HG02943 (cell line): ENCODE data around the gene IP6K3.
A peak's percentile ranks its signal among the peaks of the same experiment; 100 is the strongest.

Experiments used
- ATAC-seq: cut with Tn5 transposase; IDR thresholded peaks from one replicate; pipeline ENCODE4 v1.9.1; 2021; ENCODE audit warnings: mild to moderate bottlenecking, low read depth, moderate library complexity; ENCODE audit not compliant: unreplicated experiment

IP6K3 gene

DNA sequence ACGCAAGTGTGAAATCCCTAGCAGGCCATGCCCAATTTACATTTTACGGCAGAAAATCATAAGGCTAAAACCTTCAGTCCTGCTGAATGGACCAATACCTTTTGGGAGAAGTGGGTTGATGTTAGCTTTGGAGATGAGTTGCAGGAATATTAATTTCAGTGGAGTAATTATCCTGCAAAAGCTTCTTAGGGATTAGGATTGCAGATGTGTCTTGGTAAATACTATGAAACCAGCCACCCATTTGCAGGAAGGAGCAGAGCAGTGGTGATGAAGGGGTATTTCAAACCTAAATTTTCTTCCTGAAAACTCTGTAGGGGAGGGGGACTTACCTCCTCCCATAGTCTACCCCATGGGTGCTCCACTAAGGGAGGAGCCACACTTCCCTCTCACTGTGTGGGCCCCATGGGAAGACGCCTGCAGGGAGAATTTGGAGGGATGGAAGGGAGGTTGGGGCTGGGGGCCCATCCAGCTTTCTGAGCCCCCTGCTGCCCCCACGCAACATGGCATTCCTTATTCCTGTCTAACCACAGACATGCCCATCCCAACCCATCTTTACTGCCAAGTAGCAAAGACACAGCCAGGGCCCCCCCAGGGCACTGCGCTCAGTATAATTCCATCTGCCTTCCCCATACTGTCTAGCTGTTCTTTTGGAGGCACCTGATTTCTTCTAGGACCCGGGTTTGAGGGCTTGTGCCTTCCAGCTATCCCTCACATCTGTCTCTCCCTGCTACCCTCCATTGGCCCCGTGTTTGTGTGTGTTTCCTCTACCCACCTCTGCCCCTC lies 20.6 kb downstream of the IP6K3 start:
- no peak for ATAC-seq

DNA sequence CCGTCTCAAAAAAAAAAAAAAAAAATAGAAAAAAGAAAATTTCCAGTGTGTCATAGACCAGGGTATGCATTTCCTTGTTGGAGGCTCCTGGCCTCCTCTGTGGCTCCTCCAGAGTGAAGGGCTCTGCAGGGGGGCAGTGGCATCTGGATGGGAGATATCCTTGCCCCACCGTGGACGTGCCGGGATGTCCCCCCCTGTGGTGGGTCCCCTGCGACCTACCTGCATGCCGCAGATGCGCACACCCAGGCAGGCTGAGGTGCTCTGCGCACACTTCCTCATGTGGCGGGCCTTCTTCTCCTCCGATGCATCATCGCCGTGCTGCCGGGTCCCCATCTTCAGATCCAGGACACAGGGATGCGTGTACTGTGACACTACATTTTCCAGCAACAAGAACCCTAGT lies 21.5 kb downstream of the IP6K3 start:
- ATAC-seq, result no peak

DNA sequence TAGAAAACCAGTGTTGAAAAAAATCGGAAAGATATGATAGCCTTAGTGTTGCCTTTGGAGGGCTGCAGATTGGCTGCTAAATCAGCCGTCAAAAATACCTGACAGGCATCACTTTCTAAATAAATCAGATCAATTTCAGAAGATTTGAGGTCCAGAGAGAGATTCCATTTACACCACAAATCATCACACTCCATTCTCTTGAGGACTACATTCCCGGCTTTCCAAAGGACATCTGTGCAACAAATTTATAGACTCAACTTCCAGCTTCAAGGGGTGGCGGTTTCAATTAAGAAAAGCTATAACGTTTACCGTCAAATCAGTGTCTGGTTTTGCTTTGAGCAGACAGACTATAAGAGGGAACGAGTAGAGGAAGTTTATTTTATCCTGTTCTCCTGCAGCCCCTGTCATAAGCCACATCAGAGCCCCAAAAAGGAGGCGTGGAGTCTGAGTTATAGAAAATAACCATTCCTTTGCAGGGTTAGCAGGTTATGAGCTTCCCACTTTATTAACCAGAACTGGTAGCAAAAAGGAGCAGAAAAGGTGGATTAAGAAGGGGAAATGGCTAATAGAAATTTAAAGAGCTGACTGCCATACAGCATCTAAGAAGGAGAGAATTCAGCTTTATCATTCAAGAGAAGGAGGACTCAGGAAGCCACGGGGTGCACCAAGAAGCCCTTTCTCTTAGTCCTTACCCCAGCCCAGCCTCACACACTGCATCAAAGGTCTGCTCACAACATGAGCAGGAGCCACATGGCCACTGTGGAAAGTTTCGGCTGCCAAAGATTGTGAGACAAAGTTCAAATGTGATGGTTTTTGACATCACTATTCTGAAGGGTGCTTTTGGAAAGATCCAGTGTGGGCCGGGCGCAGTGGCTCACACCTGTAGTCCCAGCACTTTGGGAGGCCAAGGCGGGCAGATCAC lies 22.3 kb downstream of the IP6K3 start:
- no peak for ATAC-seq

DNA sequence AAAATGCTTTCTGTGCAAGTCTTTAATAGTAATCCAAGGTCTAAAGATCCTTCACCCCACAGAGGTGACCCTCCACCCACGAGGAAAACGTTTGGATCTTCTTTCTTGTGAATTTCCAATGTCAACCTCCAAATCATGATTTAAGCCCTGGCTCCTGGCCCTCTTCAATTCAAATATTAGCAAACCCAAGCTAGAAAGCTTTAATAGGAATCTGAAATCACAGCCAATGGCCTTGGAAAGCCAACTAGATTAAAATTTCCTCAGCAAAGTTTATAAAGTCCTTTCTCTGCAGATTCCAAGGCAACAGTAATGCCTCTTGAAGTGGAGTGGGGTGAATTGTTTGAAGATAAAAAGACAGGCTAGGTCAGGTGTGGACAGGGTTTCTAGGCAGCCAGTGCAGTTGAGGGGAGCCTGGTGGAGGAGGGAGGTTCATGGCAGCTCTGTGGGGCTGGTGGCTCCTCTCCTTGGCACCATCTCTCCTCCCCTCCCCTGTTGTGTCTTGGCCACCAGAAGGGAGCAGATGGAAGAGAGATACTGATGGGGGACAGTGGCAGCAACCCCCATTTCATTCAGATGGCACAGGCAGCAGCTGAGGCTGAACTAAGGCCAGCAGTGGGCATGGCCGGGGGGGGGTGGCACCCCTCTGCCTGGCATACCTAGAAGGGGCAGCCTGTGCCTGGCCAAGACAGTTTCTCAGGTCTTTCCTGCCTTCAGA lies 23.2 kb downstream of the IP6K3 start:
- no peak for ATAC-seq

DNA sequence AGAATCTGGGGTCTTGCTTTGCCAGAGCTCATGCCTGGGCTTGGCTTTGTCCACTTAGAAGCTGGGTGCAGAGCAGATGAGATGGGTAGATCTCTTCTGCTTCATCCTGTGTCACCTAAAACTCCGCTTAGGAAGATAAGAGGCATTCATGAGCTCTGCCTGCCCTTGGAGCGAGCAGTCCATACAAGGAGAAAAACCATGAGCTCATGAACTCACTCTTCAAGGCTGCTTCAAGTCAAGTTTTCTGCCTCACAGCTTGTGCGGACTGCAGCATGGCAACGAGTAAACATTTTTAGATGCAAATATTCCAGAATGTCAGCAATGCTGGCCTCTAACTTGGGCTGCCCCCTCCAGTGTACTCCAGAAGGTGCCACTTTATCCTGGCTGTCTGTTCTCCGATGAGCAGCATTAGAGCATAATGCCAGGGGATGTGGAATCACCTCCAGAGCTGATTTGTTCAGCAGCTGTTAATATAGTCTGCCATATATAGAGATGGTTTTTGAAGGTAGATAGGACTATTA lies 24.5 kb downstream of the IP6K3 start:
- no peak for ATAC-seq

DNA sequence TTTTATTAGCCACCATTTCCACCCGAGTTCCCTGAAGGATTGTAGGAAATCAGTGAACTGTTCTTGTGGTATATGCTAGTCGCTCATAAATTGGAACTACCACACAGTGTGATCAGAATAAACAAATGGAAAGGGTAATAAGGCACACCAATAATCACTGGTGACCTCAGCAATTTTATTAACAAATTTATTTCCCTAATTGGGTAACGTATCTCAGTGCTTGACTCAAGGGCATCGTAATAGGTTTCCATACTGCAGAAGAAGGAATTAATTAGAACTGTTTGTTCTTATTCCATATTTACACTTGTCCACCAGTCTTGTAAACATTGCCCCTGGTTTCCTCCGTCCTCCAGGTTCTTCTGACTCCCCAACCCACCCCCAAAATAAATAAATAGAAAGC lies 25.2 kb downstream of the IP6K3 start:
- no peak for ATAC-seq

DNA sequence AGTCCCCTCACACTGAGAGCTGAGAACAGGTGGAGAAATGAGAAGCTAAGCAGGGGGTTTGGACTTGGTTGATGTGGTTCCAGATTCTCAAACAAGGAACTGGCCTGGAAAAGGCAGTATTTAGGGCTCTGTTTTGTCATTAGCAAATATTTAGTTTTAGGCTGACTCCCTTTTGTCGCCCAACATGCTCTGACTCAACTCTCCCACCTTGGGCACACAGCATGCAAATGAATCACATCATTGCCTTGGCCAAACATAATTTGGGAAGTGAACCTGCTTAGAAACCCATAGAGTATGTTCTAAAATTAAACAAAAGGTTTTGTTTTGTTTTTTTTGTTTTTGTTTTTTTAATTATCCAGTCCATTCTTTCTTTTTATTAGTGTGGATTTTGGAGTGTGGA lies 25.7 kb downstream of the IP6K3 start:
- ATAC-seq, result no peak

DNA sequence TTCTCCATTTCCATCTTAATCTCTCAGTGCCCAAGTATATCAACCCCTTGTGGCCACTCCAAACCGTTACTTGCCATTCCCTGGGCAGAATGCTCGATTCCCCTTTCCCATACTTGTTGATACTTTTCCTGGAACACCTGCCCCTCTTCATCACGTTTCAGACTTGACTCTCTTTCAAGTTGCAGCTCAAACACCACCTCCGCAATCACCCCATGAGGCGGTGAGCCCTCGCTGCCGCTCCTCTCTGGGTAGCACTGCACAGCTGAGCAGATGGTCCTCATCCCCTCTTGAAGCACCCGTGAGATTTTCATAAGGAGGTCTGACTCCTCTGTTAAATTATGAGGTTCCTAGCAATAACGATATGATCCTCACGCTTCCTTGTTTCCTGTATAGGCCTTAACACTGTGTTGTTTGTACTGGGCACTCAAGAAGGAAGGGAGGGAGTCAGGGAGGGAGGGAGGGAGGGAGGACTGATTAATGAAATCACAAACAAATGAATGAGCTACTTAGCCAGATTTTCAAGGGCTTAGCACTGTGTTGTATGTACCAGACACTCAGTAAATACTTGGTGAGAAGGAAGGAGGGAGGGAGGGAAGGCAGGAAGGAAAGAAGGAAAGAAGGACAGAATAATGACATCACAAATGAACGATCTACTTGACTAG lies 27.2 kb downstream of the IP6K3 start:
- no peak for ATAC-seq

DNA sequence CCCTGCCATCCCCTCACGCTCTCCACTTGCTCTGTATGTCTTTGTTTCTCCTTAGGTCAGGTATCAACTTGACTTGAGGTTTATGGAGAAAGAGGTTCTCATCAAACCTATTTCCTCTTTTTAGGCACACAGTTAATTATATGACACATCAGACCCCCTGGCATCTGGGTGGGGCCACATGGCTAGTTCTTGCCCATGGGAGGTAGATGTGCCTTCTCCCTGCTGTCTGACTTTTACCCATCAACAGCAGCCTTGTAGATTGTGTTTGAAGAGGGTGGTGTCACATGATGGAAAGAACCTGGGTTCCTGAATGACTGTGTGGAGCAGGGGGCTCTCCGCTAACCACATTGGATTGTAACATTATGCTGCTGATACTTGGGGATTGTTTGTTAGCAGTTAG lies 28.0 kb downstream of the IP6K3 start:
- ATAC-seq, result no peak

DNA sequence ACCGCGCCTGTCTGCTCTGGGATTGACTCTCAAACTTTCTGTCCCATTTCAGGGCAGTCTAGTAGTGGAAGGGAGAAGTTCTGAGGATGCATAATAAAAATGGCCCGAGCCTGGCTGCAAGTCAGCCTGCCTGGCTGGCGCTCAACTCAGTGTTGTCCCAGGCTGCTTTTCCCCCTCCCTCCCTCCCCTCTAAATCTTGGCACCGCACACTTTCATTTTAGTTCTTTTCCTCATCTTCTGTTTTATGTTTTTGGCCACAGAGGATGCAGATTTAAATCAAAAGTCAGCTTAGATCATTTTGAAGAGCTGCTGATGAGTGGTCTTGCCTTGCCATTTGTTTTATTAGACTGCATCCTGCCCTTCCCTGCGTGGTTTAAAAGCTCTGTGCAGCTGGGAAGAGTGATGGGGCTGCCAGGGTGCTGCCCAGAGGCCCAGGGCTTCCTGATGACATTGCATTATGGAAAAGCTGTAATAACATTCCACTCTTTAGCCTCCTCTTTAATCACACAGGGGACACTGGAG lies 28.7 kb downstream of the IP6K3 start:
- ATAC-seq, result no peak

DNA sequence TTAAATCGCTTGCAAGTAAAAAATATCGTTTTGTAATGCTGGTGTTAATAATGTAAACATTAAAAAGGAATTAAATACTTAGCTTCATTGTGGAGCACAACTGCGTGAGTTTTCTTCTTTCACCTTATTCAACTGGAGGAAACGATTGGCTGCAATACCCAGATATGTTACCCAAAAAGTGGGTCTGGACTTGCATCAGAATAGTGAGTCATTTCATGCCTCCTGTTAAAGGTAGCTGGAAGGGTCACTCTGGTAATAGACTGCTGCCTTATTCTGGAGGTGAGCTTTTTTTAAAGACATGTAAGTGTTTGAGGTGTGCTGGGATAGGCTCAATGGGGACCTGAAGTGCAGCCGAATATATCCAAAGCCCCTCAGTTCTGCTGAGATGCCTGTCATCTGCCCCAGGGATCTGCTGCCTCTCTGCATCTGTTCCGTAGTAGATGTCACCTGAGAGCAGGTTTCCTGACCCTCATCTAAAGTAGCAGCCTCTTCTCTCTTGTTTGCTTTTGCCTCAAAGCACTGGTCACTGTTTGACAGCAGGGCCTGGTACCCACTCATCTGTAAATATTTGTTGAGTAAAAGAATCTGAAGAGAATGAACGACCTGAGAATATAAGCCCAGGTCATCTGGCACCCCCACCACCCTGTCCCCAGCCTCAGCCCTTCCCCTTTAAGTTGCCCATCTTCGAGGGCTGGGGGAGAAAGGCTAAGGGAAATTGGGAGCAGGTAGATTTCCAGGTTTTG lies 29.6 kb downstream of the IP6K3 start:
- ATAC-seq, result no peak

DNA sequence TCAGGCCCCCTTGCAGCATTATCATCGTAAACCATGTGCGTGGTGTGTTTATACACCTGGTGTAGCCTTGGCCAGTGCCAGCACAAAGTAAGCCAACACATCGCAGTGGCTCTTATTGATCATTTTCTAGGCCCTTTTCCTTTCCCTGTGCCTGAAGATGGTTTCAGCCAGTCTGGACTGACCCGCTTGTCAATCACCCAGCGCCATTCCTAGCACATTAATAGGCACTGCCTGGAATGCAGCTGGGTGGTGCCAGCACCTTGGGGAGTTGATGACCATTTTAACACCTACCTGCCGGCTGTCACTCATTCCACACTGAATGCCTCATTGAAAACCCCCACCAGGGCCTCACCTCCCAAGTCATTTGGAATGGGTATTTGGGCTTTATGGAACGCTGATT lies 30.3 kb downstream of the IP6K3 start:
- no peak for ATAC-seq

DNA sequence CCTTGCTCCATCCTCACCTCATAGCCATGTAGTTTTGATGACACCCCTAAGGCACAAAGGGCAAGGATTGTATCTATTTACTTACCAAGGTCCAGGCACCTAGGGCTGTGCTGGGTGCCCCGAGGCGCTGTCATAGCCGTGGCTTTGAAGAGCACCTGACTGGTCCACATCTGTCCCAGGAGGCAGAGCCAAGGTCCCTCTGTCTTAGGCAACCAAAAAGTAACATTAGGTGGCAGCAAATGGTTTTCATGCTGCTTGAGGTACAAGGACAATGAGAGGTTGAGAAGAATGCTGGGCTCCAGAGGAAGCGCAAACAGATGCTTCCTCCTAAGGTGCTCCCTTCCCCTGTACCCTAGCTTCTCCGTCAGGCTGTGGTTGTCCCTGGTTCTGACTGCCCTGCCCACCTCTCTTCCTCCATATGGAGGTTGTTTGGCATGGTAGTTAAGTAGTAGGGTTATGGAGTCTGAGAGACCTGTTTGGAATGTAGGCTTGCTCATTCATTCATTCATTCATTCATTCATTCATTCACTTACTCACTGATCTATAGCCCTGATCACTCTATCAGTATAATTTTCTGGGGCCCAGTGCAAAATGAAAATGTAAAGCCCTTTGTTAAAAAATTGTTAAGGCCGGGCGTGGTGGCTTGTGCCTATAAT lies 32.2 kb downstream of the IP6K3 start:
- no peak for ATAC-seq

DNA sequence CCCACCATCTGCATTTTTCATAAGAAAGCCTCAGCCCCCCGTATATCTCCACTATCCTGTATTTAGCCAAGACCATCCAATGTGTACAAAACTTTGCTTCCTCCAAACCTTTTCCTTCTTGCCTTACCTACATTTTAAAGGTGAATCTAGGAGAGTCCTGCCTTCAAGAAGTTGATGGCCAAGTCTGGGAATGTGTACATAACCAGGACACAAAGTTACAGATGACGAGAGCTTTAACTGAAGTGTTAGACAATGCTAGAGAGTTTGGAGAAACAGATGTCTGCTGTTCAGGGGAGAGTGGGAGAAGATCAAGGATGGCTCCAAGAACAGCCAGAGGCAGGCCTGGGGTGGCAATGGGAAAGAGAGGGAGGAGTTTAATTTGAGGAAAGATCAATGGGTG lies 32.9 kb downstream of the IP6K3 start:
- ATAC-seq, result no peak

DNA sequence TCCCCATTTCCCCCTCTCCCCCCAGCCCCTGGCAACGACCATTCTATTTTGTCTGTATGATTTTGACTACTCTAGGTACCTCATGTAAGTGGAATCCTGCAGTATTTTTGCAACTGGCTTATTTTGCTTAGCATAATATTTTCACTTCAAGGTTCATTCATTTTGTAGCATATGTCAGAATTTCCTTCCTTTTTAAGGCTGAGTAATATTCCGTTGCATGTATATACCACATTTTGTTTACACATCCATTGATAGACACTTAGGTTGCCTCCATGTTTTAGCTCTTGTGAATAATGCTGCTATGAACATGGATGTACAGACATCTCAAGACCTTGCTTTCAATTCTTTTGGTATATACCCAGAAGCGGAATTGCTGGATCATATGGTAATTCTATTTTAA lies 33.8 kb downstream of the IP6K3 start:
- ATAC-seq, result no peak

DNA sequence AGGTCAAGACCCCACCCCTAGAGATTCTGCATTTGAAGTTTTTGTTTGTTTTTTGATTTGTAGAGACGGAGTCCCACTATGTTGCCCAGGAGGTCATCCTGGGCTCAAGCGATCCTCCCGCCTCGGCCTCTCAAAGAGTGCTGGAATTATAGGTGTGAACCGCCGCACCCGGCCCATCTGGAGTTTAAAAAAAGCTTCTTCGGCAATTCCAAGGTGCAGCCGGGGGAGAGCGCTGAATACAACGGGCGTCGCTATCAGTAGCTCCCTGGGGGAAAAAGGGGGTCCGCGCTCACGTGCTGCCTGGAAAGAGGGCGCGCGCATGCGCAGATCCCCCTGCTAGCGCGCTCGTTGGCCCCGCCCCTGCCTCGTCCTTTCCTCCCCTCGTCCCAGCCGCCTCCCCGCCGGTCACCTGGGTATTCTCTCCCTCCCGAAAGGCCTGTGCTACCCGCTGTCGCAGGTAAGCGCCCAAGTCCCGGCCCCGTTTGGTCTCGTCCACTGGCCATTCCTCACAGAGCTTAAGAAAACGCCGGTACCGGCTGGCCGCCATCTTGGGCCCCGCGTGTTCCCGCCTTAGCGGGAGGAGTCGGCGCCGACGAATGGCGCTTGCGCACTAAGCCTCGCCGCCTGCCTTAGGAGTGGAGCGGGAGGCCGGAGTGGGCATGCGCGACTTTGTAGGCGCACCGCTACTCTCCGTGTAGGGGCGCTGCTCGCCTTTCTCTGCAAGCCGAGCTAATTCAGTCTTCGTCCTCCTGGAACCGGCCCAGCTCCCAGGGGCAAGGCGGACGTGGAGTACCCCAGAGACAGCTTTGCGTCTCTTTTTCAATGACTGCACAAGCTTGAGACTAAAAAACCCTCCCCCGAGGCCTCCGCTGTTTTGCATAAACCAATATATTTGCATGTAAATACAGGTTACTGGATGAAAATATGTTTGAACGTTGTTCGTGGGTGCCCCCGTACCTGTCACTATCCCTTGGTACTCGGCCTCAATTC lies 35.3 kb downstream of the IP6K3 start, which contains the start of gene UQCC2:
TSS of gene UQCC2 (minus strand) at position 561 of the 990 bp plus-strand sequence. CDS start at position 547, 14 bp downstream.
- peak; percentile 75 for ATAC-seq

DNA sequence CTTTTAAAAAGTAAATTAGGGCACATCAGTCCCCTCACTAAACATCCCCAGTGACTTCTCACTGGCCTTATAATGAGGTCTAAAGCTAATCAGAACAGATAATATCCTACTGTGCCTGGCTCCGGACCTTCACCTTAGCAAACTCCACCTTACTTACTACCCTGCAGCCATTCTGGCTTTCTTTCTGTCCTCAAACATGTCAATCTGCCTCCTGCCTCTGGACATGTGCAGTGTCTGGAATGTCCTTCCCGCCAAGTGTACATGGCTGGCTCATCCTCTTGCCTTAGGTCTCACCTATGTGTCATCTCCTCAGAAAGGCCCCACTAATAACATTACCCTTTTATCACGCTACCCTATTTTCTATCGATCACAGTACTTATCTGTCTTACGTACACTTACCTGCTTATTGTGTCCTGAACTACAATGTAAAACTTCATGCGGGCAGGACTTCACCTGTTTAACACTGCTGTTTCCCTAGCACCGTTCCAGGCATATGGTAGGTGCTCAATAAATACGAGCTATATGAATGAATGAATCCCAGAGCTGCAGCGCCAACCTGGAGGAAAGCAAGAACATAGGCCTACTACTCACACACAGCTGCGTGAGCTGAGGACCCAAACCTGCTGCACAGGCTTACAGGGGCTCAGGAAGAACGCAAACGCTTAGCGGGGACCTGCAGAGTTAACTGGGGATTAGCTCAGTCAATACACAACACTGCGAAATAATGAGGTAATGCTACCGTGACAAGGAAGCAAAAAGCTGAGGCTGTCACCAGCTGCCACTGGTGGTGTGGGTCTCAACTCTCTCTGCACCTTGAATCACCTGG lies 36.2 kb downstream of the IP6K3 start:
- ATAC-seq, result no peak
